GM19324 (cell line): ENCODE results near the gene PLCG2.
A peak's percentile ranks its signal among the peaks of the same experiment; 100 is the strongest.
"Not testable (repeated sequence)": the region's sequence is repeated elsewhere in the genome, so short reads cannot be mapped to it uniquely, and the experiment has no call there.

Experiments used
- ATAC-seq: cut with Tn5 transposase; IDR thresholded peaks from one replicate; pipeline ENCODE4 v1.9.1; 2021; ENCODE audit warnings: mild to moderate bottlenecking, moderate library complexity; ENCODE audit not compliant: unreplicated experiment, low FRiP score

Gene PLCG2

DNA sequence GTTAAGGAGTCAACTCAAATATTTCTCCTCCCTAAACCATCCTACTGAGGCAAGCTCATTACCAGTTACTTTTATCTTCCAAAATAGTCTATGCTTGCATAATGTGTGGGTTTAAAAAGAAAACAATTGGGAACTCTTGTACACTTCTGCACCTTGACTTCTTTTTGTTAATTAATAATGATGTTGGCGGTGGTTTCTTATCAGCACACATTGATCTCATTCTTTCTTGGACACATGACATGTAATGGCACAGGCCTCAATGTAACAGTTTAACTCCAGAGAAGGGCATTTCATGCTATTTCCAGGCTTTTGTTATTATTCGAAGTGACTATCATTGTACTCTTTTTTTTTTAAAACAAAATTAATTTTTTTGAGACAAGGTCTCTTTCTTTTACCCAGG, 7.8 kb downstream of the PLCG2 start:
- no peak for ATAC-seq

DNA sequence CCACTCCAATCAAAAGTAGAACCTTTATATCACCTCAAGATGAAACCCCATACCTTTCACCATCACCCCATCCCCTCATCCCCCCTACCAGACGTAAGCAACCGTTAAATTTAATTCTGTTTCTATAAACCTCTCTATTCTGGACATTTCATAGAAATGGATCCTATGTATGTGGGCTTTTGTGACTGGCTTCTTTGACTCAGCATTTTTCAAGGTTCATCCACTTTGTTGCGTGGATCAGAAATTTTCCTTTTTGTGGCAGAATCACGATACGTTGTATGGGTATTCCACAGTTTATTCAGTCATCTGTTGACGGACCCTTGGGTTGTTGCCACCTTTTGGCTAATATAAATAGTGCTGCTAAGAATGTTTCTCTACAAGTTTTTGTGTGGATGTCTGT, 8.6 kb downstream of the PLCG2 start:
- ATAC-seq = no peak

DNA sequence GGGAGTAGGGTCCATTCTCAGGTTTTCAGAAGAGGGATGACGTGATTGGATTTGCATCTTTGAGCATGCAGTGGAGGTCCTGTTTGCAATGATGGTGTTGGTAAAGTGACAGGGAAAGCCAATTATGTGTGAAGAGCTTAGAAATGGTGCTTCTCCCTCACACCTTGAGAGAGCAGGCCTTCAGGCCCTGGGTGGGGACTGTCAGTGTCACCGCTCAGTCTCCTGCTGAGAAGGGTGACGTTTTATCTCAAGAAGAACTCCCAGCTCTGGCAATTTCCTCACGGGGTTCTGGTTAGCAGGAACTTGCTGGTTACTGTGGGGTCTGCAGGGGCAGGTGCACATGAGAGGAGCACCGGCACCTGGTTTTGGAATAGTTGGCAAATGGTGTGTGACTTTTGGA, 11.2 kb downstream of the PLCG2 start:
- ATAC-seq = no peak

DNA sequence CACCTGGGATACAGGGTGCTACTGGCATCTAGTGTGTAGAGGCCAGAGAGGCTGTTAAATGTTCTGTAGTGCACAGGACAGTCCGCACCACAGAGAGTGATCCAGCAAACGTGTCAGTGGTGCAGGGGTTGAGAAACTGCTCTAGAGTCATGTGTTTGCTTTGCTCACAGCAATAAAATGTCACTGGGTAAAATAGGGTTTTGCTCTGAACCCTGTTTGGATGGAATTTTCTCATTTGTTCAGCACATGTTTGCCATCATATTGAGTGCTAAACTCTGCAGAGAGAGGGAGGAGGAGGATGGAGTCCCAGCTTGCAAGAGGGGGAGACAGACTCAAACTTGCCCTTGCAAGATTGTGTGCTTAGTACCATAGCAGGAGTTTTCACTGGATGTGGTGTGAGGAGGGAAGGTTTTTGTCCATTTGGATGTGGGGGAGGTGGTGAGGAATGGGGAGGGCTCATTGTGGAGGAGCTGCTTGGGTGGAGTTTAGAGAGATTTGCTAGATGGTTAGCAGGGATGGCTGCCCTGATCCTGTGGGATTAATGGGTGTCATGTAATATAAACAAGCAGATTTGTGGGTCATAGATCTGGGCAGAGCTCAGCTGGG, 11.8 kb downstream of the PLCG2 start:
- ATAC-seq = no peak

DNA sequence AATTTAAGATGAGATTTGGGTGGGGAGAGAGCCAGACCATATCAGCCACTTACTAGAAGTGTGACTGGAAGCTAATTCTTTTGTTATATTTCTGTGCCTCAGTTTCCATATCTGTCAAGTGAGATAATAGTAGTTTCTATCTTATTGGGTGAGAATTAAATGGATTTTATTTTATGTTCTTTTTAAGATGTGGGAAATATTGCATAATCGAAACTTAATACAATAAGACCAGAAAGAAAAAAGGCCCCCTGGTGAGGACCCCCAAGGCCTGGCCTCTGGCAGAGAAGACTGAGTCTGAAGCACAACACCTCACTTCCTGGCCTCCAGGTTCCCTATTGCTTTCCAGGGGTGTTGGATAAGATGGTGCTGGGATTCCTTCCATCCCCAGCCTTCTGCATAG, 13.7 kb downstream of the PLCG2 start:
- no peak for ATAC-seq

DNA sequence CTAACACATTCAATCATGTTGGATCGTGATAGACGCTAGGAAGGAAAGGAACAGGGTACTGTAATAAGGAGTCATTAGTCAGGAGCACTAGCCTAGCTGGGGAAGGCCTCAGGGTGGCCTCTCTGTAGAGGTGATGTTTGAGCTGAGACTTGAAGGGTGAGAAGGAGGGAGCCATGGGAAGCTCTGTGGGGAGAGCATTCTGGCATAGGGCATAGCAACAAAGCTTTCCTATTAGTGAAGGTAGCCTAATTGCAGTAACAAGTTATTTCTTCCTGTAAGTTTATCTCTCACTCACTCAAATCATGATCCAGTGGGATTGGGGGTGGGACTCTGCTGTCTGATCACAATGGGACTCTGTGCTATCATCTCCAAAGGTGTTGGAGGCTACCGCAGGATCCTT, 16.1 kb downstream of the PLCG2 start:
- ATAC-seq = no peak

DNA sequence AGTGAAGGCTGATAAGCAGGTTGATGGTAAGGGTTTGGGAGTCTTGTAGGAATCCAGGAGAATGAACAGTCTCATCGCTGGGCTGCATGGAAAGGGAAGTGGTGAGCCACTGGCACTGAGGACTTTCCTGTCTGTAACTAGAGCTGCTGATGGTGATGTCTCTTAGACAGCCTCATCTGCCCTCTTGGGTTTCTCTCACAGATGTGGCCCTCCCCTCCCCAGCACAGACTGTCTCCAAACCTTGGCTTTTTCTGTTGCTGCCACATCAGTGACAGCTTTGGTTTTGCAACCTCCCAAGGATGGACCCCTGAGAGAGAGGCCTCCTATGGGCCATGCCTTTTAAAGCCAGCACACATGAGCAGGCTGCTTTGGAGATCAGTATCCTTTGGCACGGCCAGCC, 16.9 kb downstream of the PLCG2 start:
- no peak for ATAC-seq

DNA sequence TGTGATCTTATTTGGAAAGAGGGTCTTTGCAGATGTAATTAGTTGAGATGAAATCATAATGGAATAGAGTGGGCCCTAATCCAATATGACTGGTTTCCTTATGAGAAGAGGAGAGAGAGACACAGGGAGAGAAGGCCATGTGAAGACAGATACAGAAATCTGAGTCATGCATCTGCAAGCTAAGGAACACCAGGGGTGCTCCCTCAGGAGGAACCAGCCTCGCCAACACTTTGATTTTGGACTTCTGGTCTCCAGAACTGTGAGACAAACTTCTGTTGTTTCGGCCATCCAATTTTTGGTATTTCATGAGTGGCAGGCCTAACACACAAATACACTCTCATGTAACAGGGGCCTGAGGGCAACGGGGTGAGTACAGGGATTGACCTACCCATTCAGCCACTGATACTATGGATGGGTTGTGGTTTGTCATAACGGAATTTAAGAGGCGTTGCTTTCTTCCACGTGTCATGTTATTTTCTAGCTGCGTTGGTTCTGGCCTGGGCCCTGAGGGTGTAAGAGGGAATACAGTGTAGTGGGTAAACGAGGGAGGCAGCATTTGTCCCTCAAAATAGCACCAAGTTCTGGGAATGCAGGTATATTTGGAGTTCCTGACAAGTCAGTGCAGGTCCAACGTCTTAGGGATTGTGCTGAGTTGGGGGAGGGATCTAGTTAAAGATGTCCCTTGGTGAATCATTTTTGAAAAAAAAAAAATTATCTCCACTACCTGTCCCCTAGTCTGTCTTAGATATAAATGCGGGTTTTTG, 17.7 kb downstream of the PLCG2 start:
- no peak for ATAC-seq

DNA sequence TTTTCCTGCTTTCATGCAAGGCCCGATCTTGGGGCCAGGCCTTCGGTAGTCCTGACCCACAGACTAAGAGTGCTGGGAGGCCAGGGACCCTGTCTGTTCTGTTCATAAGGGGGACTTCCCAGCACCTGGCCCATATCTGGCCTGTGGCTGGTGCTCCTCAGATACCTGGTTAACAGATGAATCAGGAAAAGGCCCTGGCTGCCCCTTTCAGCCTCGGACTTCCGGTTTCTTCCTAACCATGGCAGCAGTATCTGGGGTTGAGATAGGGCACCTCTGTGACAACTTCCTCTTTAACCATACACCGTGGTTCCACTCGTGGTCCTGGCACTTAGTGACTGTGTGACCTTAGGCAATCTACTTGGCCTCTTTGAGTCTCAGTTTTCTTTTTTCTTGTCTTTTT, 18.4 kb downstream of the PLCG2 start:
- ATAC-seq = peak; percentile 61

DNA sequence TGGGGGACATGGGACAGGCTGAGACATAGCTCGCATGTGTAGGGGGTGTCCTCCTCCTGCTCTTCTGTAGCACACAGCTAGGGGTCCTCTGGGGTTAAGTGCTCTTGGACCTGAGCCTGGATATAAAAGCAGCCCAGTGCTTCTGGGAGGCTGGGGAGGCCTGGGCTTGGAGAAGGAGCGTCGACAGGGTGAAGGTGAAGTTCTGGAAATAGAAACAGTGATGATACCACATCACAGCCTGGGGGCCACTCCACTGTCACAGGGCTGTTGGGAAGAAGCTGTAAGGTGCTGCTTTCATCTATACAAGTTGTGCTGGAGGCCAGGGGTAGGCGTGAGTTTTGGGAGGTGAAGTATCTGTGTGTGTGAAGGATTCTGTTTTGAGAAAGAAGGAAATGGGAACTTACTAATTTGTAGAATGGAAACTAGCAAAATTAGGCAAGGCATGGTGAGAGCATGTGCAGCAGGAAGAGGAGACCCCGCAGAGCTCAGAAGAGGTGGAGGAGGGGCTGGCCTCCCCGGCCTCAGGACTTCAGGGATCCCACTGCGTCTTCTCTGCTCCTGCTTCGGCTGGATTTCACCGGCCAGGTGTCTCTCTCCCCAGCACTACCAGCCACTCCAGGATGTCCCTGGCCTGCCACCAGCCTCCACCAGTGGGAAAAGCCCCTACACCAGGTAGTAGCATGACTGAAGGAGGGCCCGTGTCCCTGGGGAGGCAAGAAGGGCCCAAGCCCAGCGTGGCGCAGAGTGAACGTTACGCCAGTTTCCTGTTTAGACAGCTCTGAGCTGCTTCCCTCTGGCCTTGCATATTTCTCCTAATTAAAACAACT, 19.4 kb downstream of the PLCG2 start:
- ATAC-seq = peak; percentile 48

DNA sequence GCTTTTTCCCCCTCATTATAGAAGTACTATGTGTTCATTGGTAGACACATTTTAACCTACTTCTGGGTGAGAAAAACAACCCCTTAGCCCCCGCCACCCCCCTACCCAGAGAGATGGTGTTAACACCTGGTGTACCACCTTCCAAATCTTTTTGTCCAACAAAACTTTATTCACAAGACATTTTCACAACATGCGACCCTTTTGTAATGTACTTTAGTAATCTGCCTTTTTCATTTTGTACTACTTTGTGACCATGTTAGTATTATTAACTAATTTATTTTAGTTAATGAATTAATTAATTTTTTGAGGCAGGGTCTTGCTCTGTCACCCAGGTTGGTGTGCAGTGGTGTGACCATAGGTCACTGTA, 20.0 kb downstream of the PLCG2 start:
- no peak for ATAC-seq

DNA sequence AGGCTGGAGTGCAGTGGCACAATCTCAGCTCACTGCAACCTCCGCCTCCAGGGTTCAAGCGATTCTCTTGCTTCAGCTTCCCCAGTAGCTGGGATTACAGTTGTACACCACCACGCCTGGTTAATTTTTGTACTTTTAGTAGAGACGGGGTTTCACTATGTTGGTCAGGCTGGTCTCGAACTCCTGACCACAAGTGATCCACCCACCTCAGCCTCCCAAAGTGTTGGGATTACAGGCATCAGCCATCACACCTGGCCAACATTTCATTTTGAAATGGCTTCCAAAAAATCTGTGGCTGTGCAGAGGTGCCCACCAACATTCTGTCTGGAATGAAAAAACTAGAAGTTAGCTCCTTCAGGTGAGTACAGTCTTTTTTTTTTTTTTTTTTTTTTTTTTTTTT, 22.6 kb downstream of the PLCG2 start:
- ATAC-seq = not testable (repeated sequence)

DNA sequence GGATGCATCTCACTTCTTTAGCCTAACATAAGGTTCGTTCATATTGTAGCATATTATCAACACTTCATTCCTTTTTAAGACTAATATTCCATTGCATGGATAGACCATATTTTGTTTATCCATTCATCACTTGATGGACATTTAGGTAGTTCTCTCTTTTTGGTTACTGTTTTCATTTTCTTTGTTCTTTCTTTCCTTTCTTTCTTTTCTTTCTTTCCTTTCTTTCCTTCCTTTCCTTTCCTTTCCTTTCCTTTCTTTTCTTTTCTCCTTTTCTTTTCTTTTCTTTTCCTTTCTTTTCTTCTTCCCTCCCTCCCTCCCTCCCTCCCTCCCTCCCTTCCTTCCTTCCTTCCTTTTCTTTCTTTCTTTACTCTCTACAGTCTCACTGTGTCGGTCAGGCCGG, 24.2 kb downstream of the PLCG2 start:
- no peak for ATAC-seq

DNA sequence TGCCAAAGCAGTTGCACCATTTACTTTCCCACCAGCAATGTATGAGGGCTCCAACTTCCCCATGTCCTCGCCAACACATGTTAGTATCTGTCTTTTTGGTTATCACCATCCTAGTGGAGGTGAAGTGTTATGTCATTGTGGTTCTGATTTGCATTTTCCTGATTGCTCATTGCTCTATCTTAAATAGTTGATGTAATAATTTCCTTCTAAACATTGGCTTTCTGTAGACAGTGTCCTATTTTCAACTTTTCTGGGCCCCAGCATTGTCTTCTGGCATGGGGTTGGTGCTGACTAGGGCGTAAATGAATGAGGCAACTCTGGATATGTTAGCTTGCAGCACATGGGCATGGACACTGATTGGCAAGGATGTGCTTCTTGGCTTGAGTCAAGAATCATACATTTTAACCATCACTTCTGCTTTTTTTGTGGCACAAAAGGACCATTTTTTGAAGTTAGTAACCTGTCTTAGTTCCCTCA, 25.1 kb downstream of the PLCG2 start:
- no peak for ATAC-seq

DNA sequence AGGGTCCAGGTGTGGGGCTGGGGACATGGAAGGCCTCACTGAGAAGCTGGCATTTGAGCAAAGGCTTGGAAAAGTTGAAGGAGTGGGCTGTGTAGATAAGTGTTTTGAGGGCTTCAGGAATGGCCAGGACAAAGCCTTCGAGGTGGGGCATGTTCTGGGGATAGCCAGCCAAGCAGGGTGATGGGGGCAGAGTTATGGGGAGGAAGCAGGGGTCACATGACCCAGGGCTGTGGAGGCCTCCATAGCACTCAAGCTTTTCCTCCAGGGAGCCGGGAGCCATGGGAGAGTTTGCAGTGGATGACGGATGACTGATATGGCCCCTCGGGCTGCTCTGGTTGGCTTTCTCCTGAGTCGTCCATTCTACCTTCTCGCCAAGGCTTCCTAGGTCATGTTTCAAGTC, 27.6 kb downstream of the PLCG2 start:
- ATAC-seq = no peak

DNA sequence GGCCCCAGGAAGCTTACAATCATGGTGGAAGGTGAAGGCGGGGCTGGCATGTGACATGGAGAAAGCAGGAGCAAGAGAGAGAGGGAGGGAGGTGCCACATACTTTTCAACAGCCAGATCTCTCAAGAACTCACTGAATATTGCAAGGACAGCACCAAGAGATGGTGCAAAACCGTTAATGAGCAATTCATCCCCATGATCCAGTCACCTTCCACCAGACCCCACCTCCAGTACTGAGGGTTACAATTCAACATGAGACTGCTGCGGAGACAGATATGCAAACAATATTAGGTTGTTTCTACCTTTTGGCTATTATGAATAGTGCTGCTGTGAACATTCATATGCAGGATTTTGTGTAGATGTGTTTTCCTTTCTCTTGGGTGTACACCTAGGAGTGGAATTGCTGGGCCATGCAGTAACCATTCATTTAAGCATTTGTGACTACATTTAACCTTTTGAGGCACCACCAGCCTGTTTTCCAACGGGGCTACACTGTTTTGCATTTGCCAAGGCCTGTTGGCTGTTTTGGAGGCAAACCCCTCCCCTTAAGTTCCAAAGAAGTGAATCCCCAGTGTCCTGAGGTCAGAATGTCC, 28.8 kb downstream of the PLCG2 start:
- ATAC-seq = no peak

DNA sequence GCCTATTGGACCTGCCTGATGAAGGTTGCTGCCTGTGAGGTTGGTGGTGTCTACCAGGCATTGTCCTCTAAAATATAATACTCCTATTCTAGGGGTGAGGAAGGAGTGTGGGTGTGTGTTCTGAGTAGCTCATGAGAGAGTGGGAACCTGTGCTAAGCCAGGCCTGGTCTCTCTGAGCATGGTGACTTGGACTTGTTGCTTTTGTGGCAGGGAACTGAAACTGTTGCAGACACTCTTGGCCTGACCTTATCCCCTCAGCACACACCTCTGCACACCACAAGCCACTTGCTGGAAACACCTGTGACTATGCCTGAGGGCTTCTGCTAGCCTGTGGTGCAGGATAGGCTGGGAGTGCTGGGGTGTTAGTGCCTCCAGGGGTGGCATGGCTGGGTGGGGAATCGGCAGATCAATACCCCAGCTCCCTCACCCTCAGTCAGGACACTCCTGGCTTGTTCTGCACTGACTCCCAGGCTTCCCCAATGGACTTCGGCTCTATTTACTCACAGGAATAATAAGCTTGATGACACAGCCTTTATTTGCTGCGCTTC, 29.9 kb downstream of the PLCG2 start:
- peak; percentile 67 for ATAC-seq

DNA sequence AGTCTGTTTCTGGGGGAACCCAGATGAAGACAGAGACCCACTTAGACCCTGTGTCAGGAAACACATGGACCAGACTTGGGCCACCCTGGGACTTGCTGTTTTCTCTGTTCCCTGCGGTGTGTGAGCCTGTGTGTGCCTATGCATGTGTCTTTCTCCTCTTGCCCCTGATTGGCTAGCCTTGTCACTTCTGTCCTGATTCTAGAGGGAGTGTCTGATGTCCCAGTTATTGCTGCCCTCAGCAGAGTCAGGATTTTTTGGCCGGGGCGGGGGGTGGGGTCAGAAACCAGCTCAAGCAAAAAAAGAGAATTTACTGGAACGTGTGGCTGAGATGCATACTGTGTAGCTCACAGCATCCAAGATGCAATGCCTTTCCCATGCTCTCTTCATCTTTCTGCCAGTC, 30.5 kb downstream of the PLCG2 start:
- no peak for ATAC-seq

DNA sequence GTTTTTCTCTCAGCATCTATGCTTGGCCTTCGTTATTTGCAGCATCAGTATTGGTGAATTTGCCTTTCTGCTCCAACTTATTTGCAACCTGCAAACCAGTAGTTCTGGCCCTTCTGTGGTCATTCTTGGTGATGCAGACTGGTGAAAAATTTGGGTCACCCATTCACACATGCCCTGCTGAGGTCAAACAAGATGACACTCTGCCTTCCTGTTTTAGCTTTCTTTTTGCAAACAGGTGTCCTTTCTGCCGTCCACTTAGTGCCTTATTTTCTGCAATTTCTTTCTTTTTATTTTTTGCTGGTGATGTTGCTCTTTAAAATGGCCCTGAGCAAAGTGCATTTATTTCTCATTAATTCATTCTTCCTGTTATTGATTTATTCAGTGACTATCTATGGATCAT, 31.3 kb downstream of the PLCG2 start:
- no peak for ATAC-seq

DNA sequence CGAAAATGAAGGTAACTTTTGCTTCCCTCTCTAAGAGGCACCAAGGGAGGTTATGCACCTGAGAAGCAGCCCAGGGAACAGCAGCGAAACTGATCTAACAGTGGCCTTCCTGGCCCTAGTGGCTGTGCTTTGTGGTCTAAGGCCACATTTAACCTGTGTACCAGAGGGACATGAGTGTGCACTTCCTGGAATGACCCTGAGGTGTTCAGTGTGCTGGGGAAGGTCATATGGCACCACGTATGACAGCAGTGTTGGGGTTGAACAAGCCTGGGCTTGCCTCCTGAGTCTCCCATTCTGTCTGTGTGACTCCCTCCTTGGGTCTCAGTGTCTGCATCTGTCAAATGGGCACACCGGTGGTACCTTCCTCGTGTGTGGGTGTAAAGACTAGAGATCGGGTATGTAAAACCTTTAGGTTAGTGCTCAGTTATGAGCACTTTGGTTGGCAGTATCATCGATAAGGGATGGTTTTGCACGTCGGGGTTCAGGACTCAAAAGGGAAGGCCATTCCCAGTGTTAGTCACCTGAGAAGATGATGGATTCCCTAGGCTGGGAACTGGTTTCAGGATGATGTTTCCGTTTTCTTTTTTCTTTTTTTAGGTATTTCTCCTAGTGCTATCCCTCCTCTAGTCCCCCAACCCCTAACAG, 31.9 kb downstream of the PLCG2 start:
- ATAC-seq = peak; percentile 37
